ENCODE results near the gene UBXN1.
"Not testable (repeated sequence)": the region's sequence is repeated elsewhere in the genome, so short reads cannot be mapped to it uniquely, and the experiment has no call there.

The UBXN1 gene

DNA sequence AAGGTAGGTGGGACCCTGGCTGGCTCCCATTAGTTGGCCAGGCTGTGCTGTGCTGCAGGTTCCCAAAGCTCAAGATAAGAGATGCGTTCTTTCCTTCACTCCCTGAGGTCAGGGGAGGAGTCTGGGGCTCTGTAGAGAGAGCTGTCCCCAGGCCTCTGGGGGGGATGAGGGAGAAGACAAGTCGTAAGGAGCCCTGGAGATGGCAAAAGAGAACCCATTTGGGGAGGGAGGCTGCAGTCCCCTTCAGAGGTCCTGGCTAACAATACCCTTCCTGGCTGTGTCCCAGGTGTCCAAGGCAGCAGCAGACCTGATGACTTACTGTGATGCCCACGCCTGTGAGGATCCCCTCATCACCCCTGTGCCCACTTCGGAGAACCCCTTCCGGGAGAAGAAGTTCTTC lies 29.5 kb upstream of the UBXN1 start:
- DNase-seq (ENCODE audit: low read depth), result no peak

DNA sequence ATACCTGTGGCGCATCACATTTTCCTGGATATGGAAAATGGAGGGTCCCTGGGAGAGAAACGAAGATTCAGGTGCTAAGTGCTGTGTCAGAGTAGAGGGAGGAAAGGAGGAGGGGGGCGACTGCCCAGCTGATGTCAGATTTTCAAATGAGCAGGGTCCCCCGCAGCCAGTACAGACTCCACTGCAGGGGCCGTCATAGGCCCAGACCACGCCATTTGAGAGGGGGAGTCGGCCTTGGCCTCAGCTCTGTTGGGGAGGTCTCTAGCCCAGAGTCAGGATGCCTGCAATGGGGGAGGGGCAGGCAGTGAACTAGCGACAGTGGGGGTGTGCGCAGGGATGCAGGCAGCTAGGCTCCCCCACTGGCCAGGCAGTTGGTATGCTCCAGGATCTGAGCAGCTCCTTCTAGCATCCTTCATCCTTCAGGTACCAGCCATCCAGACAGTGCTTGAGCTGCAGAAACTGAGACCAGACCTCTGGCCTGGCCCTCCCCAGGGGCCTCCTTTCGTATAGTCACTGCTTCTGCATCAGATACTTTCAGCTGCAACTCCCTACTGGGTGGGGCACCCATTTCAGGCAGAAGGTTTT lies 28.5 kb upstream of the UBXN1 start, which contains the start of the genes BSCL2 and GNG3:
TSS of gene BSCL2 (minus strand) at position 148 of the 585 bp plus-strand sequence. CDS start 229 bp downstream, outside the sequence.
TSS of gene GNG3 (plus strand) at position 400 of the 585 bp plus-strand sequence. CDS start 620 bp downstream, outside the sequence.
- DNase-seq (ENCODE audit: low read depth), result no peak

DNA sequence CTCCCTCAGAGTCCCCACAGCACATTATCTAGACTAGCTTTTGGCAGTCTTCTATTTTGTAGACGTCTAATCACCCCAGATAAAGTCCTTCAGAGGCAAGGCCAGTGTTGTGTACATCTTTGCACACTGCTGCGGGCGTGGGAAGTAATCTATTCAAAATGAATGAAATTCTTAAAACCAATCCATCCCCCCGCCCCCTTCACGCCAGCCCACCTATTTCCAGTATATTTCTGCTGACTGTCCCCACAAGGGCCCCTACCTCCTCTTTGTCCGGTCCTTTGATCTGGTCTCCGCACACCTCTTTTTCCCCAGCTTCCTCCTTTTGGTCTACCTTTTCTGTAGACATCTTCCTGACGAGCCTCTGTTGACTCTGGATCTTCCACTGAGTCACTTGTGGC lies 28.0 kb upstream of the UBXN1 start:
- no peak for DNase-seq (ENCODE audit: low read depth)

- DNase-seq (ENCODE audit: low read depth), result peak; percentile 94
Measured at GRCh38 chr11:62705880-62706849, 27.3 kb upstream of the UBXN1 start.

- no peak for DNase-seq (ENCODE audit: low read depth)
Measured at GRCh38 chr11:62705413-62705812, 26.5 kb upstream of the UBXN1 start.

DNA sequence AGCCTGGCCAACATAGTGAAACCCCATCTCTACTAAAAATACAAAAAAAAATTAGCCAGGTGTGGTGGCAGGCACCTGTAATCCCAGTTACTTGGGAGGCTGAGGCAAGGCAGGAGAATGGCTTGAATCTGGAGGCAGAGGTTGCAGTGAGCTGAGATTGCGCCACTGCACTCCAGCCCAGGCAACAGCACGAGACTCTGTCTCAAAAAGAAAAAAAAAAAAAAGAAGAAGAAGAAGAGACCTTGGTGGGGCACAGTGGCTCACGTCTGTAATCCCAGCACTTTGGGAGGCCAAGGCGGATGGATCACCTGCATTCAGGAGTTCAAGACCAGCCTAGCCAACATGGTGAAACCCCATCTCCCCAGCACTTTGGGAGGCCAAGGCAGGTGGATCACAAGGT lies 25.0 kb upstream of the UBXN1 start:
- not testable (repeated sequence) for DNase-seq (ENCODE audit: low read depth)

DNA sequence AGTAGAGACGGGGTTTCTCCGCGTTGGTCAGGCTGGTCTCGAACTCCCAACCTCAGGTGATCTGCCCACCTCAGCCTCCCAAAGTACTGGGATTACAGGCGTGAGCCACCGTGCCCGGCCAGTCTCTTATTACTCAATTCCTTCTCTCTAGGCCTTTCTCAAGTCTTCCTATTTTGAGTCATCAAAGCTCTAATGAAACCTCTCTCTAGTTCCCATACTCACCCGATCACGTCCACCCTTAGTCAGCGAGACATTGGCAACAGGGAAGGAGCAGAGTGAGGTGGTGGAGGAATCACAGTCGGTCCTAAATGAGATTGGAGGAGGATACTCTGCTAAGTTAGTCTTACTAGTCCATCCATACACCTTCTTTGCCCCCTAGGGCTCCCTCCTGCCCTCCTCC lies 23.4 kb upstream of the UBXN1 start:
- no peak for DNase-seq (ENCODE audit: low read depth)

- DNase-seq (ENCODE audit: low read depth), result peak; percentile 30
Measured at GRCh38 chr11:62694455-62695167, 15.7 kb upstream of the UBXN1 start.

GRCh38 chr11:62693624-62694023 lies 14.8 kb upstream of the UBXN1 start:
- DNase-seq (ENCODE audit: low read depth), result not testable (repeated sequence)

DNA sequence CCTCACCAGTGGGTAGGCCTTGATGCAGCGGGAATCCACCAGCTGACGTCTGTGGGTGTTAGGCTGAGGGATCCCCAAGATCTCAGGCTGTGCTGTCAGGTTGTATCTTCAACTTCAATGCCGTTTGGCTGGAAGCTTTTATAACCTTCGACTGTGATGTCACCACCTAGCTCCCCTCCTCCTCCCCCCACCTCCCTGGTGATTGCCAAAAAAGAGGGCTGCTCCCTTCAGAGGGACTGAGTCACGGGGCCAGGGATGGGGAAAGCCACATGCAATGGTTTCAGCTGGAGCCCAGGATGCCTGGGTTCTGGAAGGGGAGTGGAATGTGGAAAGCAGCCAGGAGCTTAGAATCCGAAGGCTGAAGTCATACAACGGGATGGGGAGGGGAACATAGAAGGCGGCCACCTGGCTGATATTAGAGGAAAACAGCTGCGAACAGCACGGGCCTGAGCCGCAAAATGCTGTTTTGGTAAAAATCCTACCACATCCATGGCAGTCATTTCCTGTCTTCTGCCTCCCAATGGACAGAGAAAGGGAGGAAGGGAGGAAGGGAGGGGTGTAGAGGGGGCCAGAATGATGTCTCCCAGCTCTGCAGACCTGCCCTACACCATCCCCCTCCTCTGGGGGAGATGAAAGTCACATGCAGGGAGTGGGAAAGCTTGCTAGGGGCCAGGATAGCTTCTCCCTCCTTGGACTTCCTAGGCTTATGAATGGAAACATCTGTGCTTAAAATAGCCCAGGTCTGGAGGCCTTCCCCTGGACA lies 10.7 kb upstream of the UBXN1 start, which contains the start of gene LRRN4CL:
TSS of gene LRRN4CL (minus strand) at position 110 of the 763 bp plus-strand sequence. CDS start 1,022 bp downstream, outside the sequence.
- no peak for DNase-seq (ENCODE audit: low read depth)

- DNase-seq (ENCODE audit: low read depth), result no peak
Measured at GRCh38 chr11:62688491-62688890, 9.6 kb upstream of the UBXN1 start.

GRCh38 chr11:62687508-62688396 lies 8.9 kb upstream of the UBXN1 start:
- DNase-seq (ENCODE audit: low read depth), result no peak

- DNase-seq (ENCODE audit: low read depth), result no peak
Measured at GRCh38 chr11:62682518-62682917, 3.6 kb upstream of the UBXN1 start.

DNA sequence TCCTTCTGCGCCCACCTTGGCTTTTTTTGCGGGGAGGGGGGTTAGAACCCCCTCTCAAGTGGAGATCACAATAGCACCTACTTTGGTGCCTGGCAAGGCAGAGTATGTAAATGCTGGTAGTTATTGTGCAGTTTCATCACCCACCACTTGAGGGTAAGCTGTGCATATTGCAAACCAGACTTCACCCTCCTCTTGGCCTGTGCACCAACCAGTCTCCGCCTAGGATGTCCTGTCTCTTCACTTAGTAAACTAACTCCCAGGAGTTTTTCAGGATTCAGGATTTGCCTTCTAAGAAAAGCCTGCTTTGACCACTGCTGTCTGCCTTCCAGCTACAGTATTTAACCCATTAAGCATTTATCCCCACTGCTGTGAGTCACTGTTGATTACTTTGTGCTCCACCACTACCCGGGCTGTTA lies 2.0 kb upstream of the UBXN1 start:
- no peak for DNase-seq (ENCODE audit: low read depth)

DNA sequence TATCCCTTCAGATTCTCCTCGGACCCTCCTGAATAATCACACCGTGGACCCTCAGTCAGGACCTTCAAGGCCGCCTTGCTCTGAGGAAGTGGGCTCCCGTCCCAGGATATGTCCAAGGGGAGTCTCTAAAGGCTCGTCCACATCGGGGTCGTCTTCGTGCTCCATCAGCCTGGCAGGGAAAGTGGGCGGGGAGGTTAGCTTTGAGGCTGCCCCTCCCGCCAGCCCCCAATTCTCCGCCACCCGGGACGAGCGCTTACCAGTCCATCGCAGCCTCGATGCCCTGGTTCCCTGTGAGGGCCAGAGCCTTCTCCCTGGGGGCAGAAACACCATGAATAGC lies 472 bp downstream of the UBXN1 start:
- no peak for DNase-seq (ENCODE audit: low read depth)

GRCh38 chr11:62677714-62678113 lies 1.2 kb downstream of the UBXN1 start:
- no peak for DNase-seq (ENCODE audit: low read depth)

GRCh38 chr11:62677156-62677555 lies 1.7 kb downstream of the UBXN1 start:
- no peak for DNase-seq (ENCODE audit: low read depth)

GRCh38 chr11:62676698-62677097 lies 2.2 kb downstream of the UBXN1 start:
- no peak for DNase-seq (ENCODE audit: low read depth)

DNA sequence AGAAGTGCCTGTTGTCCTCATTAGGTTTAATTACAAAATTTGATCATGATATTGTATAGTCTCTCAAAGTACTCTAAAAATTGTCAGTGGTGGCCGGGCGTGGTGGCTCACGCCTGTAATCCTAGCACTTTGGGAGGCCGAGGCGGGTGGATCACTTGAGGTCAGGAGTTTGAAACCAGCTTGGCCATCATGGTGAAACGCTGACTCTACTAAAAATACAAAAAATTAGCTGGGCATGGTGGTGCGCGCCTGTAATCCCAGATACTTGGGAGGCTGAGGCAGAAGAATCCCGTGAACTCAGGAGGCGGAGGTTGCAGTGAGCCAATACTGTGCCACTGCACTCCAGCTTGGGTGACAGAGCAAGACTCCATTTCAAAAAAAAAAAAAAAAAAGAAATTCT lies 3.5 kb downstream of the UBXN1 start:
- DNase-seq (ENCODE audit: low read depth), result not testable (repeated sequence)

DNA sequence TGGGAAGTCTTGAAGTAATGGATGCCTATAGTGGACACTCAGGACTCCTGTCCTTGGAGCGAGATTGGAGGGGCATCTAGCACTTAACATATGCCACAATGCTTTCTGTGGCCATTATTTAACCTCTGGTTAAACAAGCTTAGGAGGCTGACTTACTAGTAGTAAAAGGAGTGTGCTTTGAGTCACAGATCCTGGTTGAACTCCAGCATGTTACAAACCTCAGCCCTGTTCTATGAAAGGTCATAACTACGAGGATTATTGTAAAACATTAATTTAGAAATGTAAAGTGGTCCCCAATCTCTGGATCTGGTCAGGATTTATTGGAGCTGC lies 5.7 kb downstream of the UBXN1 start:
- no peak for DNase-seq (ENCODE audit: low read depth)
